ENCODE results near the gene KCTD2. TPM values are rescaled to one million over a fixed set of nuclear protein-coding genes. Genes with fewer than 3 reads are reported as not detected.

KCTD2 gene
- polyA plus RNA-seq, 1 of the 3 experiments (the other 2 are of a cell fraction) = 27.5 TPM

- Histone ChIP-seq H3K79me2 (ENCODE audit: insufficient read depth) (peaks cover 38% of the 10 kb centered on the region), H3K27me3 (ENCODE audit: insufficient read depth) (no peaks in the 10 kb centered on the region), H3K4me2 (peak overlapping the region; percentile 89), H3K4me3 (ENCODE audit: low read depth in 2 of 2, low read length in 1 of 2) (peak overlapping the region; percentile 65 to 77), H4K20me1 (ENCODE audit: insufficient read depth) (no peaks in the 10 kb centered on the region), H3F3A (replicated peaks; ENCODE audit: insufficient read depth) (peaks cover 16% of the 10 kb centered on the region), H3K9me3 (no peaks in the 10 kb centered on the region), H2AFZ (ENCODE audit: low read depth) (peak overlapping the region; percentile 99), H3K9ac (peak overlapping the region; percentile 86), H3K9me2 (no peaks in the 10 kb centered on the region), H3K36me3 (replicated peaks in 1 of 2; ENCODE audit: control insufficient read depth in 1 of 2, insufficient read depth in 2 of 2, low read length in 1 of 2) (peaks cover 0 to 2% of the 10 kb centered on the region in 2 experiments), H3K27ac (ENCODE audit: low read depth in 2 of 2, low read length in 1 of 2) (peak overlapping the region; percentile 88 to 95), H3K4me1 (ENCODE audit: control insufficient read depth in 1 of 2, insufficient read depth in 2 of 2, low read depth in 1 of 2, low read length in 1 of 2) (peaks cover 17 to 26% of the 10 kb centered on the region in 2 experiments; a peak in 3 of 4 replicates)
- DNase-seq = peak; percentile 77
- WGBS (ENCODE audit: low lambda C conversion rate) = 43% methylated on average over 13 of the region's 13 CpGs
- ChIA-PET CTCF (interaction anchor here (0.7 to 19.8 kb wide), 30 partner anchors 8 to 220 kb away, joined by 3 to 295 read pairs (median 5); partner anchors contain the start of genes ARMC7, CDR2L, HID1 and NT5C), POLR2A (interaction anchor here (0.5 to 6.2 kb wide), 26 partner anchors 8 to 258 kb away, joined by 3 to 197 read pairs (median 5); partner anchors contain the start of genes ARMC7, ATP5PD, CDR2L and FDXR)
- TF ChIP-seq FOXJ3 (CRISPR knock-in tag; IDR thresholded peaks at IDR 0.05) (no peak), TAF1 (IDR thresholded peaks at IDR 0.05; ENCODE audit: borderline replicate concordance, low read depth, low read length) (no peak), FOXM1 (IDR thresholded peaks at IDR 0.05; ENCODE audit: low read depth) (no peak; the same call in 1 of the 2 replicates), ZBTB33 (IDR thresholded peaks at IDR 0.05; ENCODE audit: borderline replicate concordance, low read depth) (no peak), EZH2phosphoT487 (IDR thresholded peaks at IDR 0.05; ENCODE audit: borderline replicate concordance, low read depth) (no peak), MXI1 (IDR thresholded peaks at IDR 0.05; ENCODE audit: low read depth, low read length) (peak; percentile 61; the same call in 1 of the 2 replicates), MAX (IDR thresholded peaks at IDR 0.05; ENCODE audit: low read depth) (0 out of 2 replicates have a peak, but pooled peaks have one; percentile 59), TEAD4 (IDR thresholded peaks at IDR 0.05; ENCODE audit: borderline replicate concordance, insufficient read depth) (no peak), CHD2 (IDR thresholded peaks at IDR 0.05; ENCODE audit: low read length, partially characterized antibody) (no peak), ELF1 (IDR thresholded peaks at IDR 0.05) (no peak), RCOR1 (IDR thresholded peaks at IDR 0.05; ENCODE audit: low read length) (no peak; the same call in 1 of the 2 replicates), GATA2 (CRISPR knock-in tag; IDR thresholded peaks at IDR 0.05) (no peak), SMC3 (IDR thresholded peaks at IDR 0.05; ENCODE audit: low read depth, low read length) (no peak), TCF12 (IDR thresholded peaks at IDR 0.05) (0 out of 2 replicates have a peak, but pooled peaks have one; percentile 17), FOSL2 (IDR thresholded peaks at IDR 0.05; ENCODE audit: borderline replicate concordance, low read depth) (peak; percentile 0; the same call in 1 of the 2 replicates), MEF2A (IDR thresholded peaks at IDR 0.05; ENCODE audit: borderline replicate concordance, low read depth) (no peak), YY1 (IDR thresholded peaks at IDR 0.05; ENCODE audit: low read depth) (no peak), EP300 (IDR thresholded peaks at IDR 0.05; ENCODE audit: borderline replicate concordance in 1 of 2, low read depth in 1 of 2, low read length in 1 of 2) (0 out of 4 replicates have a peak, but pooled peaks of 1 of the 2 experiments have one; percentile 11), GABPA (IDR thresholded peaks at IDR 0.05; ENCODE audit: low read depth) (no peak), RFX5 (IDR thresholded peaks at IDR 0.05; ENCODE audit: low read length) (no peak)
- TF ChIP-seq, protein P1, sequence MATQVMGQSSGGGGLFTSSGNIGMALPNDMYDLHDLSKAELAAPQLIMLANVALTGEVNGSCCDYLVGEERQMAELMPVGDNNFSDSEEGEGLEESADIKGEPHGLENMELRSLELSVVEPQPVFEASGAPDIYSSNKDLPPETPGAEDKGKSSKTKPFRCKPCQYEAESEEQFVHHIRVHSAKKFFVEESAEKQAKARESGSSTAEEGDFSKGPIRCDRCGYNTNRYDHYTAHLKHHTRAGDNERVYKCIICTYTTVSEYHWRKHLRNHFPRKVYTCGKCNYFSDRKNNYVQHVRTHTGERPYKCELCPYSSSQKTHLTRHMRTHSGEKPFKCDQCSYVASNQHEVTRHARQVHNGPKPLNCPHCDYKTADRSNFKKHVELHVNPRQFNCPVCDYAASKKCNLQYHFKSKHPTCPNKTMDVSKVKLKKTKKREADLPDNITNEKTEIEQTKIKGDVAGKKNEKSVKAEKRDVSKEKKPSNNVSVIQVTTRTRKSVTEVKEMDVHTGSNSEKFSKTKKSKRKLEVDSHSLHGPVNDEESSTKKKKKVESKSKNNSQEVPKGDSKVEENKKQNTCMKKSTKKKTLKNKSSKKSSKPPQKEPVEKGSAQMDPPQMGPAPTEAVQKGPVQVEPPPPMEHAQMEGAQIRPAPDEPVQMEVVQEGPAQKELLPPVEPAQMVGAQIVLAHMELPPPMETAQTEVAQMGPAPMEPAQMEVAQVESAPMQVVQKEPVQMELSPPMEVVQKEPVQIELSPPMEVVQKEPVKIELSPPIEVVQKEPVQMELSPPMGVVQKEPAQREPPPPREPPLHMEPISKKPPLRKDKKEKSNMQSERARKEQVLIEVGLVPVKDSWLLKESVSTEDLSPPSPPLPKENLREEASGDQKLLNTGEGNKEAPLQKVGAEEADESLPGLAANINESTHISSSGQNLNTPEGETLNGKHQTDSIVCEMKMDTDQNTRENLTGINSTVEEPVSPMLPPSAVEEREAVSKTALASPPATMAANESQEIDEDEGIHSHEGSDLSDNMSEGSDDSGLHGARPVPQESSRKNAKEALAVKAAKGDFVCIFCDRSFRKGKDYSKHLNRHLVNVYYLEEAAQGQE (IDR thresholded peaks at IDR 0.05; ENCODE audit: low read depth, low read length) = no peak
- TF ChIP-seq, protein P2, sequence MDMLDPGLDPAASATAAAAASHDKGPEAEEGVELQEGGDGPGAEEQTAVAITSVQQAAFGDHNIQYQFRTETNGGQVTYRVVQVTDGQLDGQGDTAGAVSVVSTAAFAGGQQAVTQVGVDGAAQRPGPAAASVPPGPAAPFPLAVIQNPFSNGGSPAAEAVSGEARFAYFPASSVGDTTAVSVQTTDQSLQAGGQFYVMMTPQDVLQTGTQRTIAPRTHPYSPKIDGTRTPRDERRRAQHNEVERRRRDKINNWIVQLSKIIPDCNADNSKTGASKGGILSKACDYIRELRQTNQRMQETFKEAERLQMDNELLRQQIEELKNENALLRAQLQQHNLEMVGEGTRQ (IDR thresholded peaks at IDR 0.05; ENCODE audit: borderline replicate concordance, low read depth, low read length) = no peak
- TF ChIP-seq, protein P3, sequence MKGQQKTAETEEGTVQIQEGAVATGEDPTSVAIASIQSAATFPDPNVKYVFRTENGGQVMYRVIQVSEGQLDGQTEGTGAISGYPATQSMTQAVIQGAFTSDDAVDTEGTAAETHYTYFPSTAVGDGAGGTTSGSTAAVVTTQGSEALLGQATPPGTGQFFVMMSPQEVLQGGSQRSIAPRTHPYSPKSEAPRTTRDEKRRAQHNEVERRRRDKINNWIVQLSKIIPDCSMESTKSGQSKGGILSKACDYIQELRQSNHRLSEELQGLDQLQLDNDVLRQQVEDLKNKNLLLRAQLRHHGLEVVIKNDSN (IDR thresholded peaks at IDR 0.05; ENCODE audit: borderline replicate concordance, low read depth) = peak; percentile 65; the same call in 1 of the 2 replicates
Measured at GRCh38 chr17:75011401-75012095, 35.5 kb upstream of the KCTD2 start.
